Measurements from ENCODE around the gene NDUFA3.

NDUFA3 gene

DNA sequence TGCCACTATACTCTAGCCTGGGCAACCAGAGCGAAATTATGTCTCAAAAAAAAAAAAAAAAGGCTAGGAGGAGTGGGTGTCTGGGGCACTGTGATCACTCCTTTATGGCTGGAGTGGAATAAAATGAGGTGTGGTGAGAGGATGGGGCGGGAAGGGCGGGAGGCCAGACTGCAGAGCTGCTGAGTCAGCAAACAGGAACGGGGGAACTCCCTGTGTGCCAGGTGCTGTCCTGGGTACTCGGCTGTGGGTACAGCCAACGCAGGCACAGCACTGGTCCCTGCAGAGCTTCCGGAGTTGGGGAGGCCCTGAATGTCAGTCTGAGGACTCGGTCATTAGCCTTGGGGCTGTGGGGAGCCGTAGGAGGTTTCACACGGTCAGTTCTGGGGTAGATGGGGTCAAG lies 18.6 kb downstream of the NDUFA3 start:
- no peaks in the 10 kb centered on the region for H3K9me3 ChIP-seq (ENCODE audit: low read length)
- no peak overlapping the region for H3K4me3 ChIP-seq (ENCODE audit: low read length)
- H2AFZ ChIP-seq (ENCODE audit: low read depth, low read length) = no peak overlapping the region
- H3K36me3 ChIP-seq (ENCODE audit: insufficient read depth, low read length) = peaks cover 68% of the 10 kb centered on the region
- peaks cover 7% of the 10 kb centered on the region for H3K4me1 ChIP-seq (ENCODE audit: insufficient read depth, low read length)
- no peaks in the 10 kb centered on the region for H3K27me3 ChIP-seq (ENCODE audit: insufficient read depth, low read length)

DNA sequence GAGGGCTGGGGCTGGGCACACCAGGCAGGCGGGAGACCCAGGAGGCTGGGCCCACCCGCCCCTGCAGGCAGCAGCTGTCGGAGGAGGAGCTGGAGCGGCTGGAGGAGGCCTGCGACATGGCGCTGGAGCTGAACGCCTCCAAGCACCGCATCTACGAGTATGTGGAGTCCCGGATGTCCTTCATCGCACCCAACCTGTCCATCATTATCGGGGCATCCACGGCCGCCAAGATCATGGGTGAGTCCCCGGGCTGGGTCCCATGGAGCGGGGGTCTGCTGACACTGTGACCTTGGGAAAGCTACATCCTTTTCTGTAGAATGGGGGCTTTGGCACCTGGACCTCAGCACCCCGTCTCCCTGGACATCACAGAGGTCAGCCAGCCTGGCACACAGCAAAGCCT lies 21.0 kb downstream of the NDUFA3 start:
- no peaks in the 10 kb centered on the region for H3K27me3 ChIP-seq (ENCODE audit: insufficient read depth, low read length)
- H3K4me3 ChIP-seq (ENCODE audit: low read length) = no peak overlapping the region
- H3K9me3 ChIP-seq (ENCODE audit: low read length) = no peaks in the 10 kb centered on the region
- no peaks in the 10 kb centered on the region for H3K4me1 ChIP-seq (ENCODE audit: insufficient read depth, low read length)
- H2AFZ ChIP-seq (ENCODE audit: low read depth, low read length) = no peak overlapping the region
- peaks cover 78% of the 10 kb centered on the region for H3K36me3 ChIP-seq (ENCODE audit: insufficient read depth, low read length)

DNA sequence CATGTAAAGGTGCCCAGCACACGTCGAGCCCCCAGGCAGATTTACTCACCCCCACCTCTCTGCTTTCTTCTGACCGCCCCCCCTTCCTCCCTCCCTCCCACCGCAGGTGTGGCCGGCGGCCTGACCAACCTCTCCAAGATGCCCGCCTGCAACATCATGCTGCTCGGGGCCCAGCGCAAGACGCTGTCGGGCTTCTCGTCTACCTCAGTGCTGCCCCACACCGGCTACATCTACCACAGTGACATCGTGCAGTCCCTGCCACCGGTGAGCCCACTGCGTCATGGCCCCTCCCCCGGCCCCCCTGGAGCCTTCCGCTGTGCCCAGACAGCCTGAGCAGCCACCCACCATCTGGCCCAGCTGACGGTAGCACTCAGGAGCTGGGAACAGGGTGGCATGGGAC lies 21.7 kb downstream of the NDUFA3 start:
- no peaks in the 10 kb centered on the region for H3K27me3 ChIP-seq (ENCODE audit: insufficient read depth, low read length)
- no peak overlapping the region for H3K4me3 ChIP-seq (ENCODE audit: low read length)
- H2AFZ ChIP-seq (ENCODE audit: low read depth, low read length) = no peak overlapping the region
- peaks cover 82% of the 10 kb centered on the region for H3K36me3 ChIP-seq (ENCODE audit: insufficient read depth, low read length)
- no peaks in the 10 kb centered on the region for H3K4me1 ChIP-seq (ENCODE audit: insufficient read depth, low read length)
- H3K9me3 ChIP-seq (ENCODE audit: low read length) = no peaks in the 10 kb centered on the region

DNA sequence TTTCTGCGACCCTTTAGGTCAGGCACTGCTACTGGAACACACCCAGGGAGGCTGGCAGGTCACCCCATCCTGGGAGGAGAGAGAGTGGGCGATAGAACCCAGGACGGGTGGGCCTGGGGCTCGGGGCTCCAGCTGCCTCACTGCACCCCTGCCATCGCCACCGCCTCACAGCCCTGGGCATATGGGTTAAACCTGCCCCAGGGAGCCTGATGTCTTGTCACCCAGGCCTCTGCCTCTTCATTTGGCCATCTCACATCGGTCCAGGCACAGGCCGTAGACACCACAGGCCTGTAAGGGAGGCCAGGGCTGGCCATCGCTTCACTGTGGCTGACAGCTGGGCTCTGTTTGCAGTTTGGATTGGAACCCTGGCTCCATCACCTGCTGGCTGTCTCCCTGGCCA lies 23.1 kb downstream of the NDUFA3 start:
- Histone ChIP-seq H3K36me3 (ENCODE audit: insufficient read depth, low read length) (peaks cover 81% of the 10 kb centered on the region), H3K27me3 (ENCODE audit: insufficient read depth, low read length) (no peaks in the 10 kb centered on the region), H3K4me1 (ENCODE audit: insufficient read depth, low read length) (no peaks in the 10 kb centered on the region), H3K4me3 (ENCODE audit: low read length) (no peak overlapping the region), H2AFZ (ENCODE audit: low read depth, low read length) (no peak overlapping the region), H3K9me3 (ENCODE audit: low read length) (no peaks in the 10 kb centered on the region)

DNA sequence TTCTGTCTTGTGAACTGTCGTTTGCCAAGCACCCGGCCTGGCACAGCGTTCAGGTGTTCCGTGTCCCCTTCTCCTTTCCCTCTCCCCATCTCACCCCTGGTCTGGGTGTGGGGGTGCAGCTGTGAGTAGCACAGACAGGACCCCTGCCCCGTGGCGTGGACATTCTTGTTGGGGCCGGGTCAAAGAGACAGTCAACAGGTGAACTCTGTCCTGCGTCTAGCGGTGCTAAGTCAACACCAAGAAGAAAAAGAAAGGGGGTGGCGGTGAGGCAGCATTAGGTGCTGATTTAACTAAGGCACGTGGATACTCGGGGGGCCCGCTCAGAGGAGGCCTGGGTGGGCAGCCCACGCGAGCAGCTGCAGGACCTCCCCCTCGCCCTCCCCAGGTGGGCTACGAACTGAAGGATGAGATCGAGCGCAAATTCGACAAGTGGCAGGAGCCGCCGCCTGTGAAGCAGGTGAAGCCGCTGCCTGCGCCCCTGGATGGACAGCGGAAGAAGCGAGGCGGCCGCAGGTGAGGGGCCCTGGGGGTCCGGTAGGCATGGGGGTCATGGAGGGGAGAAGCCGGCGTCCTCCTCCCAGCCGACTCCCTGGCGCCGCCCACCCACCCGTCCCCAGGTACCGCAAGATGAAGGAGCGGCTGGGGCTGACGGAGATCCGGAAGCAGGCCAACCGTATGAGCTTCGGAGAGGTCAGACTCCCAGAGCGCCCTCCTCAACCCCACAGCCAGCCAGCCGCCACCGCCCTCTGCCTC lies 25.2 kb downstream of the NDUFA3 start:
- no peaks in the 10 kb centered on the region for H3K9me3 ChIP-seq (ENCODE audit: low read length)
- no peaks in the 10 kb centered on the region for H3K27me3 ChIP-seq (ENCODE audit: insufficient read depth, low read length)
- no peaks in the 10 kb centered on the region for H3K4me1 ChIP-seq (ENCODE audit: insufficient read depth, low read length)
- no peak overlapping the region for H3K4me3 ChIP-seq (ENCODE audit: low read length)
- H3K36me3 ChIP-seq (ENCODE audit: insufficient read depth, low read length) = peaks cover 76% of the 10 kb centered on the region
- H2AFZ ChIP-seq (ENCODE audit: low read depth, low read length) = no peak overlapping the region

DNA sequence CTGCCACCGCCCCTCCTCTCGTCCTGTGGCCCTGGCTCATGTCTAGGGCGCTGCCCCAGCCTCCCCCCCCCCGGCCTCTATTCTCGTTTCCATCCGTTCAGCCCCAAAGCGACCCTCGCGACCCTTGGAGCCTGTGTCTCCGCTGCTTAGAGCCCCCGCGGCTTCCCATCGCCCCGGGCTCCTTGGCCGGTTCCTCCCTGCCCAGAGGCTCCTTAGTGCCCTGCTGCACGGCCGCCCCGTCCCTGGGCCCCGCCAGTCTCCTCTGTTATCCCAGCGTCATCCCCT lies 25.7 kb downstream of the NDUFA3 start:
- Histone ChIP-seq H3K4me1 (ENCODE audit: insufficient read depth, low read length) (no peaks in the 10 kb centered on the region), H3K27me3 (ENCODE audit: insufficient read depth, low read length) (no peaks in the 10 kb centered on the region), H3K9me3 (ENCODE audit: low read length) (no peaks in the 10 kb centered on the region), H2AFZ (ENCODE audit: low read depth, low read length) (no peak overlapping the region), H3K36me3 (ENCODE audit: insufficient read depth, low read length) (peaks cover 71% of the 10 kb centered on the region), H3K4me3 (ENCODE audit: low read length) (no peak overlapping the region)

DNA sequence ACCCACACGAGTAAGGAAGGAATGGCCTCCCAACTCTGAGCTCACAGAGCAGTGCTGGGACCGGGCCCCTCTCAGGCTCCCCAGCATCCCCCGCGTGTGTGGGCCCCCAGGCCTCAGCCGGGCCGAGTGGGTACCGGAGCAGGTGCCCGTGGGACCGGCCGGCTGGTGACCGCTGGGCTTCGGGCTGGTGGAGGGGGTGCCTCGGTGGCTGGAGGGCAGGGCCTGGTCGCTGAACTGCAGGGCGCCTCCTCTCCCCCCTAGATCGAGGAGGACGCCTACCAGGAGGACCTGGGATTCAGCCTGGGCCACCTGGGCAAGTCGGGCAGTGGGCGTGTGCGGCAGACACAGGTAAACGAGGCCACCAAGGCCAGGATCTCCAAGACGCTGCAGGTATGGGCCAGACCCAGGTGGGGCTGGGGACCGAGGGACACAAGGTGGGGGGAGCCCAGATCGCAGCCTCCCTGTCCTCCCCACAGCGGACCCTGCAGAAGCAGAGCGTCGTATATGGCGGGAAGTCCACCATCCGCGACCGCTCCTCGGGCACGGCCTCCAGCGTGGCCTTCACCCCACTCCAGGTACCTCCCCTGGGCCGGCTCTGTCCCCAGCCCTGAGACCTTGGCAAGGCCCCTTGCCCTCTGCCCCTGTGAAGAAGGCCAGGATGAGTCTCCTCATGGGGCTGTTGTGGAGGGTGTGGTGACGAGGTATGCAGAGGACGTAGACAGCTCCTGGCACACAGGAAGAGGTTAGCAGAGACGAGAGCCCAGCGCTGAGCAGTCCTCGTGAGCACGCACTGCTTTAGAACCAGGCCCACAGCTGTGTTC lies 26.4 kb downstream of the NDUFA3 start:
- no peak overlapping the region for H2AFZ ChIP-seq (ENCODE audit: low read depth, low read length)
- H3K27me3 ChIP-seq (ENCODE audit: insufficient read depth, low read length) = no peaks in the 10 kb centered on the region
- peaks cover 65% of the 10 kb centered on the region for H3K36me3 ChIP-seq (ENCODE audit: insufficient read depth, low read length)
- no peak overlapping the region for H3K4me3 ChIP-seq (ENCODE audit: low read length)
- H3K9me3 ChIP-seq (ENCODE audit: low read length) = no peaks in the 10 kb centered on the region
- no peaks in the 10 kb centered on the region for H3K4me1 ChIP-seq (ENCODE audit: insufficient read depth, low read length)

DNA sequence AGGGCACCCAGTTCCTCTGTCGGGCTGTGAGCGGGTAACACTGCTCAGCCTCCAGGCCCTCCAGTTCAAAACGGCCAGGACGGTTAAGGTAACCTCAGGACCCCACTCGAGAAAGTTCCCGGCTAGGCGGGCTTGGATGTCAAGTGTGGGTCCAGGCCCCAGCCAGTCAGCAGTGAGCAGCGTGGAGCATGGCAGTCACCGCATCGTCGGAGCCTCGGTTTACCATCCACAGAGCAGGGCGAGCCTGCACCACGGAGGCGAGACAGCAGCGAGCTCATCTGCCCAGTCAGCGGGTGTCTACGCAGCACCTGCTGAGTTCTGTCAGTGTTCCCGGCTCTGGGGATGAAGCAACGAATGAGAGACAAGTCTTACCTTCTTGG lies 27.0 kb downstream of the NDUFA3 start:
- peaks cover 60% of the 10 kb centered on the region for H3K36me3 ChIP-seq (ENCODE audit: insufficient read depth, low read length)
- no peak overlapping the region for H2AFZ ChIP-seq (ENCODE audit: low read depth, low read length)
- no peak overlapping the region for H3K4me3 ChIP-seq (ENCODE audit: low read length)
- H3K4me1 ChIP-seq (ENCODE audit: insufficient read depth, low read length) = no peaks in the 10 kb centered on the region
- H3K9me3 ChIP-seq (ENCODE audit: low read length) = no peaks in the 10 kb centered on the region
- H3K27me3 ChIP-seq (ENCODE audit: insufficient read depth, low read length) = no peaks in the 10 kb centered on the region

DNA sequence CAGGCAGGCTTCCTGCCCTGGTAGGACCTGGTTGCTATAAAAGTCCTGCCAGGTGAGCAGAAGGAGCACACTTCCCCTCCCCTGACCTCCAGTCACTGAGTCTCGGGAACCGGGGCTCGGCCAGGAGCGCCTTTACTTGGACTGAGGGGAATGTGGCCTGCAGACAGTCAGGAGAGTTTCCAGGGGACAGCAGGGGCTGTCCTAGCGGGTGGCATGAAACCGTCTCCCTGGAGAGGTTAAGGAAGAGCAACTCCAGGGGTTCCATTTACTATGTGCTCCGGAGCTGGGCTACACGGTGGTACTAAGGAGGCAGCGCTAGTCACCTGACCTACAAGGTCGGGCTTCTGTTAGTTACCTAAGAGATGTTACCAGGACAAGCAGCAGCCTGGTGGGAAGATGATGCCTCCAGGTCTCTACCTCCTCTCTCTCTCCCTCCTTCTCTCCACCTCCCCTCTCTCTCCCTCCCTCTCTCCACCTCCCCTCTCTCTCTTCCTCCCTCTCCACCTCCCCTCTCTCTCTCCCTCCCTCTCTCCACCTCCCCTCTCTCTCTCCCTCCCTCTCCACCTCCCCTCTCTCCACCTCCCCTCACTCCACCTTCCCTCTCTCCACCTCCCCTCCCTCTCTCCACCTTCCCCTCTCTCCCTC lies 30.8 kb downstream of the NDUFA3 start:
- Histone ChIP-seq H3K9me3 (ENCODE audit: low read length) (no peaks in the 10 kb centered on the region), H3K4me1 (ENCODE audit: insufficient read depth, low read length) (peaks cover 9% of the 10 kb centered on the region), H2AFZ (ENCODE audit: low read depth, low read length) (no peak overlapping the region), H3K27me3 (ENCODE audit: insufficient read depth, low read length) (no peaks in the 10 kb centered on the region), H3K36me3 (ENCODE audit: insufficient read depth, low read length) (peaks cover 28% of the 10 kb centered on the region), H3K4me3 (ENCODE audit: low read length) (no peak overlapping the region)

DNA sequence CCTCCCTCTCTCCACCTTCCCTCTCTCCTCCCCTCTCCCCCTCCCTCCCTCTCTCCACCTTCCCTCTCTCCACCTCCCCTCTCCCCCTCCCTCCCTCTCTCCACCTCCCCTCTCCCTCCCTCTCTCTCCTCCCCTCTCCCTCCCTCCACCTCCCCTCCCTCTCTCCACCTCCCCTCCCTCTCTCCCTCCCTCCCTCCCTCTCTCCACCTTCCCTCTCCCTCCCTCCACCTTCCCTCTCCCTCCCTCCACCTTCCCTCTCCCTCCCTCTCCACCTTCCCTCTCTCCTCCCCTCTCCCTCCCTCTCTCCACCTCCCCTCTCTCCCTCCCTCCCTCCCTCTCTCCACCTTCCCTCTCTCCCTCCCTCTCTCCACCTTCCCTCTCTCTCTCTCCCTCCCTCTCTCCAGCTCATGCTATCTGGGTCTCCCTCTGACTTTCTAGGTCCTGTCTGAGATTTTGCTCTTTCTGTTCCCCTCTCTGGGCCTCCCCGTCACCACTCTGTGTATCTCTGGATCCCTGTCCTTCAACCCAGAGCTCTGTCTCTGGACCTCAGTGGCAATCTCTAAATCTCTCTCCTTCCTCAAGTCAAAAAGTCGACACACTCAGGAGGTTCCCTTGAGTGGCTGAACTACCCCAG lies 31.4 kb downstream of the NDUFA3 start:
- Histone ChIP-seq H3K4me3 (ENCODE audit: low read length) (no peak overlapping the region), H3K9me3 (ENCODE audit: low read length) (no peaks in the 10 kb centered on the region), H3K27me3 (ENCODE audit: insufficient read depth, low read length) (no peaks in the 10 kb centered on the region), H3K4me1 (ENCODE audit: insufficient read depth, low read length) (peaks cover 15% of the 10 kb centered on the region), H2AFZ (ENCODE audit: low read depth, low read length) (no peak overlapping the region), H3K36me3 (ENCODE audit: insufficient read depth, low read length) (peaks cover 25% of the 10 kb centered on the region)

DNA sequence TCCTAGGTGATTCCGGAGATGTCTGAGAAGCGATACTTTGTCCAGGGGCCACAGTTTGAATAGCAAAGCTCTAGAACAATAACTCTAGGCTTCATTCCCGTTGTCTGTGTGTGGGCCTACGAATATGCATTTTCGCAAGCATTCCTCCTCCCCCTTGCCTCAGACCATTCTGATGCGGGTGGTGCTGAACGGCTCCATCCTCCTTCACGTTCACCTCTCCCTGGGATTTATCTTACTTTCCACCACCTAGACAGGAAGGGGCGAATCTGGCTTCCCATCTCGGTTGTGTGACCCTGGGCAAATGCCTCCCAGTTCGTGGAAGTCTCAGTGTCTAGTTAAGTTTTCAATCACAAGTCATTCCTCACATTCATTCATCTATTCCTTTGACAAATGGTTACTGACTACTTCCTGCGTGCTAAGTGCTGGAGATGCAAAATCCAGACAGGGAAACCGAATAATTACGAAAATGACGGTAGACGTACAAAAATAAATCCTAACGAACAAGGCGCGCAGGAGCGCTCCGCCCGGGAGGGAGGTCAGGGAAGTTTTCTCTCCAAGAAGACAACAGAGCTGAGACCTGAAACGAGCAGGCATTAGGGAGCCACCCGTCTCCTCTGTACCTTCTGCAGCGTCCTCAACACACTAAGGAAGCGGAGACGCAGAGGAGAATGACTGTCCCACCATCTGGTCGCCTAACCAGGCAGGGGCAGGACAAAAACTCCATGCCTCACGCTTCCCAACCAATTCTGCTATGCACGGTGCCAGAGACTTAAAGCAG lies 33.6 kb downstream of the NDUFA3 start:
- Histone ChIP-seq H2AFZ (ENCODE audit: low read depth, low read length) (peak overlapping the region; percentile 11), H3K4me1 (ENCODE audit: insufficient read depth, low read length) (peaks cover 22% of the 10 kb centered on the region), H3K9me3 (ENCODE audit: low read length) (no peaks in the 10 kb centered on the region), H3K36me3 (ENCODE audit: insufficient read depth, low read length) (peaks cover 29% of the 10 kb centered on the region), H3K4me3 (ENCODE audit: low read length) (peak overlapping the region; percentile 52), H3K27me3 (ENCODE audit: insufficient read depth, low read length) (no peaks in the 10 kb centered on the region)

DNA sequence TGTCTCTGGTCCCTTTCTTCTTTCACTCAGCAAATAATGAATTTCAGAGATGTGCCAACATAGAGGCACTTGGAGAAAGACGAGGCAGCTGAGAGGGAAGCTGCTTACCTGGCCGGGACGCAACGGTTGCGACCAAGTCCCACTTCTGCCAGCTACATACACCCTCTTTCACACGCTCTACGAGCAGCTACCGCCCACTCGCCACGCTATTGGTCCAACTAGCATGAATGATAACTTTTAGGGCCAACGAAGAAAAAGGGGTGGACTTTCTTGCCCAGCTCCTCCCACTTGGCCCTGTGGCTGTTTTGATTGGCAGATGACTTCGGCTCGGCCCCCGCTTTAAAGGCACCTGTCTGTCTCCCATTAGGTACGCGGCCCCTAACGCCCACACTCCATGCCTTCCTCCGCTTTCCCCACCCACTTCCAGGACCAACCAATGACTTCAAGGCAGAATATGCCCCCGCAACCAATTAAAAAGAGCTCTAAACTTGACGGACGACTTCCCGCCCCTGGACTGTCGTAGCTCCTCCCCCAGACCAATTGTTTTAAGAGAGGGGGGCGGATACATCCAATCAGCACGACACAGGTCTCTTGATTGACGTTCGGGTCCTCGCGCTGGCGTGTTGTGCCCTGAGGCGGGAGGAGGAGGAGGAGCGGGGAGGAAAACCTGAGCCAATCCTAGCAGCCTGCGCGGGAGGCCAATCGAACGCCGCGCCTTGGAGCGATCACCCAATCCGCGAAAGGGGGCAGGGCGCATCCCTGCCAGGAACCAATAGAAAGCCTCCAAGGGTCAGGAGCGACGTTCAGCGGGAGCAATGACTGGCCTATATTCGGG lies 34.4 kb downstream of the NDUFA3 start:
- Histone ChIP-seq H3K27me3 (ENCODE audit: insufficient read depth, low read length) (no peaks in the 10 kb centered on the region), H2AFZ (ENCODE audit: low read depth, low read length) (peak overlapping the region; percentile 11), H3K4me1 (ENCODE audit: insufficient read depth, low read length) (peaks cover 22% of the 10 kb centered on the region), H3K4me3 (ENCODE audit: low read length) (peak overlapping the region; percentile 63), H3K36me3 (ENCODE audit: insufficient read depth, low read length) (peaks cover 30% of the 10 kb centered on the region), H3K9me3 (ENCODE audit: low read length) (no peaks in the 10 kb centered on the region)
